Transverse colon (tissue), 4 donors: ENCODE results near the gene DCTPP1.

Source experiments
- POLR2AphosphoS5 ChIP-seq, 3 donors: sonication (generic); formaldehyde crosslinking; IDR thresholded peaks; one replicate each; pipeline ENCODE4 v1.6.1; 2016; ENCODE audit warnings: antibody characterized with exemption in 3 of 3
- TF ChIP-seq, protein P1 (sequence below), 5 experiments: fragments of 200-600 bp in 3 of 5; fragments of 450-650 bp in 2 of 5; sonication (generic) in 3 of 5; IDR thresholded peaks; 1 replicate in 2 of 5; 2 replicates in 3 of 5; pipeline ENCODE4 v1.5.1; 2016 to 2017; ENCODE audit warnings: antibody characterized with exemption in 5 of 5, inconsistent platforms in 3 of 5, mild to moderate bottlenecking in 2 of 5, moderate library complexity in 1 of 5

DNA sequence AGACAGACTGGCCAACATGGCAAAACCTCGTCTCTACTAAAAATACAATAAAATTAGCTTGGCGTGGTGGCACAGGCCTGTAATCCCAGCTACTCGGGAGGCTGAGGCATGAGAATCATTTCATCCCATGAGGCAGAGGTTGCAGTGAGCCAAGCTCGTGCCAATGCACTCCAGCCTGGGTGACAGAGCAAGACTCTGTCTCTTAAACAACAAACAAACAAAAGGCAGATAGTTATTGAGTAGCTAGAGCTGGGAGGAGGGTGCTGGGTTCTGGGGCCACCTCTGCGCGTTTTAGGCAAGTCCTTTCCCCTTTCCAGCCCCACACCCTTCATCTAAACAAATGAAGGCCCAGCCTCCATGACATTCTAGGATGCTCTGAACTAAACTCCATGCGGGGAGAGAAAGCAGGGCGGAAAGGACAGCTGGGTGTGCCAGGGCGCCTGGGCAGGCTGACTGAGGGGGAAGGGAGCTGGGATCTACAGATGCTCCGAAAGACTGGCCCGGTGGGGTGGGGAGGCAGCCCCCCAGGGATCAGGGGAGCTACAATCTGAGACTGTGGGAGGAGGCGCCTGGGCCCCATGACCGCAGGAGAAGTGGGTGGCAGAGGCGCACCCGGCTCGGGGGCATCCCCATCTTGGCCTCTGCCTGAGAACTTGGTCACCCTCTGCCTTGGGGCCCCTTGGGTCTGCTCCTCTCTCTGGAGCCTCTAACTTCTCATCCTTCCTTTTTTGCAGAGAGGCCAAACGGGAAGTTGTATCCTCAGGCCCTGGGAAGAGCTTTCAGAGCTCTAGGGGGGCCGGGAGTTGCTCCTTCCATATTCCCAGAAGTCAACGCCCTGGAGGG, 43.6 kb upstream of the DCTPP1 start:
- TF ChIP-seq, protein P1, sequence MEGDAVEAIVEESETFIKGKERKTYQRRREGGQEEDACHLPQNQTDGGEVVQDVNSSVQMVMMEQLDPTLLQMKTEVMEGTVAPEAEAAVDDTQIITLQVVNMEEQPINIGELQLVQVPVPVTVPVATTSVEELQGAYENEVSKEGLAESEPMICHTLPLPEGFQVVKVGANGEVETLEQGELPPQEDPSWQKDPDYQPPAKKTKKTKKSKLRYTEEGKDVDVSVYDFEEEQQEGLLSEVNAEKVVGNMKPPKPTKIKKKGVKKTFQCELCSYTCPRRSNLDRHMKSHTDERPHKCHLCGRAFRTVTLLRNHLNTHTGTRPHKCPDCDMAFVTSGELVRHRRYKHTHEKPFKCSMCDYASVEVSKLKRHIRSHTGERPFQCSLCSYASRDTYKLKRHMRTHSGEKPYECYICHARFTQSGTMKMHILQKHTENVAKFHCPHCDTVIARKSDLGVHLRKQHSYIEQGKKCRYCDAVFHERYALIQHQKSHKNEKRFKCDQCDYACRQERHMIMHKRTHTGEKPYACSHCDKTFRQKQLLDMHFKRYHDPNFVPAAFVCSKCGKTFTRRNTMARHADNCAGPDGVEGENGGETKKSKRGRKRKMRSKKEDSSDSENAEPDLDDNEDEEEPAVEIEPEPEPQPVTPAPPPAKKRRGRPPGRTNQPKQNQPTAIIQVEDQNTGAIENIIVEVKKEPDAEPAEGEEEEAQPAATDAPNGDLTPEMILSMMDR (IDR thresholded peaks at IDR 0.05) = no peak
- TF ChIP-seq POLR2AphosphoS5 (IDR thresholded peaks at IDR 0.05) = no peak
